Raji (cell line): ENCODE data around the gene APLN.

Experiments used
- POLR2A ChIP-seq: IDR thresholded peaks from 2 replicates; pipeline ENCODE4 v1.6.1; 2011; ENCODE audit warnings: low read depth, low read length, control low read depth; ENCODE audit not compliant: insufficient read depth

Gene APLN

GRCh38 chrX:129637217-129638109, 17.3 kb downstream of the APLN start:
- TF ChIP-seq POLR2A = no peak

- no peak for TF ChIP-seq POLR2A
Observed at GRCh38 chrX:129636175-129636681, 18.5 kb downstream of the APLN start.

- no peak for TF ChIP-seq POLR2A
Observed at GRCh38 chrX:129634541-129634940, 20.2 kb downstream of the APLN start.

GRCh38 chrX:129632443-129632842, 22.3 kb downstream of the APLN start:
- TF ChIP-seq POLR2A = no peak

- no peak for TF ChIP-seq POLR2A
Observed at GRCh38 chrX:129631849-129632248, 22.9 kb downstream of the APLN start.

- TF ChIP-seq POLR2A = no peak
Observed at GRCh38 chrX:129629837-129630236, 24.9 kb downstream of the APLN start.

GRCh38 chrX:129626026-129626425, 28.7 kb downstream of the APLN start:
- no peak for TF ChIP-seq POLR2A

GRCh38 chrX:129622757-129623301, 31.9 kb downstream of the APLN start:
- no peak for TF ChIP-seq POLR2A

- no peak for TF ChIP-seq POLR2A
Observed at GRCh38 chrX:129618997-129619396, 35.8 kb downstream of the APLN start.

GRCh38 chrX:129617420-129617819, 37.3 kb downstream of the APLN start:
- TF ChIP-seq POLR2A = no peak

GRCh38 chrX:129614481-129615255, 40.1 kb downstream of the APLN start:
- no peak for TF ChIP-seq POLR2A

- TF ChIP-seq POLR2A = no peak
Observed at GRCh38 chrX:129613596-129613995, 41.2 kb downstream of the APLN start.

GRCh38 chrX:129612396-129612795, 42.4 kb downstream of the APLN start:
- TF ChIP-seq POLR2A = no peak

GRCh38 chrX:129609395-129609794, 45.4 kb downstream of the APLN start:
- no peak for TF ChIP-seq POLR2A

GRCh38 chrX:129608496-129608895, 46.3 kb downstream of the APLN start:
- TF ChIP-seq POLR2A = no peak
